IPS DF 19.7 (cell line): Measurements from ENCODE around the gene ASCC2.

ENCODE experiments used
- DNase-seq: peaks from one replicate; pipeline ENCODE4 v3.0.0-alpha.2; 2013; ENCODE audit warnings: low read depth, low spot score

The ASCC2 gene

DNA sequence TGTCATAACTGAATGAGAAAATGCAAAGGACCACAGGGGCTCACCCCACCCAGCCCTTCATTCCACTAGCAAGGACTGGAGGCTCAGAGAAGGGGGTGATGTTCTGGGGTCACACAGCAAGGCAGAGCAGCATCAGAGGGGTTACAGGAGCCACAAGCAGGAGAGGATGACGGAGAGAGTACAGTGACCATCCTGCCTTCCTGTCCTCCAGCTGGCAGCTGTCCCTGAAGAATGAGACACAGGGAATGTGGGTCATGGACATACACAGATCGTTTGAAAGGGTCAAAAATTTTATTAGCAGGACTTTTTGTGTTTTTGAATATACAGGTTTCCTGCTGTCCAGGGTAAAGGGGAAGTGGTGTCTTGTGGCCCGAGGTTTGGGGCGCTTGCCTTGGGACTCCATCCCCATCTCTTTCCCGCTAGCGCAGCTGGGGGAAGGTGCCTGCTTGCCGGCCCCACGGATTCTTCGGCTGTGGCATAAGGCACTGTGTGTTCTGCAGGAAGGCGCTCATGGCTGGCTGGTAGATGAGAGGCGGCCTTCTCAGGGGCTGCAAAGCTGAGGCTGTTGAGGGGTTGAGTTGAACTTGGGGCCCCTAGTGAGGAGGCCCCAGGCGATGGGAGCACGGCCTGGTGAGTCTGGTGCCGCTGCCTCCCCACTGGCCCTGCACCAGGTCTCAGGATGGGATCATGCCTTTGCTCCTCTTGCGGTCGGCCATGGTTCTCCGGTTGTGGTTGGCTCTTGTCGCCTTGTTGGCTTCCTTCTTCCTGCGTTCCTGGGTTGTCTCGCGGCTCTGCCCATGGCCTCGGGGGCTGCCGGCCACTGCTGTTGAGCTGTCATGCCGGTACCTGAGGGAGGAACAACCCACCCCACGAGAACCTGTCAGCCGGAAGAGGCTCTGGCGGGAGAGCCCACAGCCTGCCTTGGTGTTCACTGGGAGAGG lies 49.5 kb downstream of the ASCC2 start:
- no peak for DNase-seq

DNA sequence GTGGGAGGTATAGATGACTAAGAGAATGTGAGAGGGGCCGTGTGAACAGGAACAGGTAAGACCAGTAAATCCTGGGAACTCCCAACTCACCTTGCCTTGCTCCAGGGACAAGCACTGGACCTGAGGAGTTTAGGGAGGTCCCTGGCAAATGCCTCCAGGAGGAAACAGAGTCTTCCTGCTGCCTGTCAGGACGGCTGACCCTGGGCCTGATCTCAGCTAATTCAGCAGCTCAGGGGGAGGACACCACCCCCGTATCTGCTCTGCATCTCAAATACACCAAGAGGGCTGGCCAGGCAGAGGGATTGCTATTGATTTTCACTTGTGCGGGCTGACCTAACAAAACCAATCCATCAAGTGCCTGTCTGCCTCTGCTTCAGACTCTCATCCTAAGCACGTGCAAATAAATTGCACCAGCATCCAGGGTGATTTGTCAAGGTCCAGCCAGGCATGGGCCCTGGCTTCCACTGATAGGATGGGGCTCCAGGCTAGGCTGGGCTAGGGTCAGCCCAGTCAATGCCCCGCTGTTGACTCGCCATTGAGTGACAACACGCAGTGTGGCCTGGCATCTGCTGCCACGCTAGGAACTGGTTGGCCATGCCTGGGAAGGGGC lies 50.6 kb downstream of the ASCC2 start:
- no peak for DNase-seq

- DNase-seq = no peak
Measured at GRCh38 chr22:29786031-29786430, 52.0 kb downstream of the ASCC2 start.

DNA sequence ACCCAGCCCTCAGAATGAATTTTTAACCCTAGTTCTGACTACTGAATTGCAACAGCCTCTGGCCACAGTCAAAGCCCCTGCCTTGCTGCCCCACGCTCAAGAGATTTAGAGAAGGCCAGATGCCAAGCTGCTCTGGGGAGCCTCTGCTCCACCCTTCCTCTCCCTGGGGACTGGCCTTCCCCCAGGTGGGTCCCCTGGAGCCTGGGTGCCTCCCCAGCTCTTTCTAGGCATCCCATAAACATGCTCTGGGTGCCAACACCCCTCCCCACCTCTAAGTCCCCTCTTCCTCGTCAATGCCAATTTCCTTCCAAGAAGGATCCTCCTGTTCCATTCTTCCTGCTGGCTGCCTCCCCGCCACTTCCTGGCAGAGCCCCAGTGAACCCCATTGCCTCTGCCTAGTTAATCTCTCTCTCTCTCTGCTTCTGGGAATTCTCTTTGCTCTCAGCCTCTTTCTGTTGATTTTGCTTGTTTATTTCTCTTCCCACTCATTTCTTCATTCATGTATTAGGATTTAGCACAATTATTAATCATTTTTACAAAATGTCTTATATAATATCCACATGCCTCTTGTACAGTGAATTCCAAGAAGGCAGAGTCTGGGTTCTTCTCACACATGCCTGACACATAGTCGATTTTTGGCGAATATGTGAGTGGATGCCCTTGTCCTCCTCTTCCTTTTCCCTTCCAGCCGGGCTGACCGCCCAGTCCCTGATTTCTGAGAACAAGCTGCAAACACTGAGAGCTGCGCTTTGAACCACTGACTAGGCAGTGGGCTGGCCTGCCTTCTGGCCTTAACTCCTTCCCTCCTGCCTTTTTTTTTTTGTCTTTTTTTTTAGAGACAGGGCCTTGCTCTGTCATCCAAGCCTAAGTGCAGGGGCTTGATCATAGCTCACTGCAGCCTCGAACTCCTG lies 53.4 kb downstream of the ASCC2 start:
- no peak for DNase-seq

DNA sequence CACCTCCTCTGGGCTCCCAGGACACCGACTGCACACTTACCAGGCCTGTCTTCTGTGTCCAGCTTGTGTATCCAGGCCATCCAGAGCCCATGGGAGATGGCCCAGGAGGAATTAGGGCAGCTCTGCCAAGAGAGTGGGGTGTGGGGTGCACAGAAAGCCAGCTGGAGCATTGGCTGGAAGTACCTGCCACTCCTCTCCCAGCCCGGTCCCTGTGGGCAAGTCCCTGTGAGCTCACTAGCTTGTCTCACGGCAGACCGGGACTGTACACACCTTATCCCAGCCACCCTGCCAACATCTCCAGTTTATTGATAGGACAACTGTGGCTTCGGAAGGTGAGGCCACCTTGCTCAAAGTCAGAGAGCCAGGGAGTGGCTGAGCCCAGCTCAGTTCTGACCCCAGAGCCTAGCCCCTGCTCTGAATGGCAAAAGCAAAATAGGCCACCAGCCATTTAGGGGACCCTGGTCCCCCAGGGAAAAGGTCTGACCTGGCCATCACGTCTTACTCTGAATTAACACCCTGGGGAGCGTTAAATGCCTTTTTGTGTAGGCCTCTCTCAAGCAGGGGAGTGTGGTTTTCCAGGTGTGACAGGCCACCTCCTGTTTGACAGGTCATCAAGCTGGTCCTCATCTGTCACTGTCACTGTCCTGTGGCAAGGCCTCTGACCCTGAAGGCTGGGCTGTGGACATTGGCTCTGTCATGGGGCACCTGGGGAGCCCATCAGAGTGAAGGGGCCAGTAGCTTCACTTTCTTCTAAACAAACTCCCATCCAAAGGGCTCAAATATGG lies 55.8 kb downstream of the ASCC2 start:
- no peak for DNase-seq

DNA sequence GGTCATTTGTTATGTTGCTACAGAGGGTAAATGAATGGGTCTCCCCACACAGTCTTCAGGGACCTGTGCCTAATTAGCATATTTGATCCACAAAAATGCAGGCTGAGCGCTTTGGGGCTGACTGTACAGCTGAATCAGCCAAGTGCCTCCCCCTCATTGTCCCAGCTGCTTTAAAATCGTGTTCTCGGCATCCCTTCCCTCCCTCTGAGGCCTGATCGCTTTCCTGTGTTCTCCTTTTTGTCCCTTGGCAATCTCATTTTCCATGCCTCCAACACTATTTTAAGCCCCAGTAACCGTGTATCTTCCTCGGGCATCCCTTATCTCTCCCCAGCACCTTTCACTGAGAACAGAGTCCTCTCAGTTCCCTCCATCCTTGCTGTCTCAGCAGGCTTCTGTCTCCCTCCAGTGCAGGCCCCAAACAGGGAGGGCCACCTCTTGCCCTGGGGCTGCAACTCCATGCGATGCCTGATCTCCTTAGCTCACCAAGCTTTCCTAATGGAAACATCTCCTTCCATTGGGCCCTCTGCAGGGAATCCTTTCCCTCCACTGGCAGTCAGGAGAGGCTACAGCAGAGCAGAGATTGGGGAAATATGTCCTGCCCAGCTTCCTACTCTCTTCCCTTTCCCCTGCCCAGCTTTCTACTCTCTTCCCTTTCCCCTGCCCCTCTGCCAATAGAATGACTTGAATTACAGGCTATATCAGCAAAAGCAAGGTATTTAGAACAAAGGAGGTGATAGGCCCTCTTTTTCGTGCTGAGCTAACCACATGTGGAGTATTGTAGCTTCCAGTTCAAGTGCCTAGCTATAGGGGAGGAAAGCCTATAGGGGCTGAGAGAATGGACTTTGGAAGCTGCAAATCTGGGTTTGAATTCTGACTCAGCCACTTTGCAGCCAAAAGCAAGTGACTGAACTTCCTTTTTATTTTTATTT lies 57.1 kb downstream of the ASCC2 start:
- DNase-seq = no peak

GRCh38 chr22:29780220-29780619 lies 57.9 kb downstream of the ASCC2 start:
- DNase-seq = no peak

DNA sequence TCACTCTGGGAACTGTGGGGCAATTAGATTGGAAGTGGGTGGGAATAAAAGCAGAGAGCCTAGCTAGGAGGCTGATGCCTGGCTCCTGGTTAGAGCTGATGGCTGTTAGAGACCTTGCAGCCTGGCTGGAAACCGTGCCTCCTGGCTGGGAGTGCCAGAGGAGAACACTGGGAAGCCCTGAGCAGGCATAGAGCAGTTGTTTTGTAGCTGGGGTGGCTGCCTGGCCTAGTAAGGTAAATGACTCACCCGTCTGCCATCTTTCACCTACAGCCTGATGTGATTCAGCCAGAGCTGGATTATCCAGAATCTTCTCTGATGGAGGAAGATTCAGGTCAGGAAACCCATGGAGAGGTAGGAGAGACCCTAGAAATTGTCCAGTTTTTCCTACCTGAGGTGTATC lies 64.8 kb downstream of the ASCC2 start:
- no peak for DNase-seq

DNA sequence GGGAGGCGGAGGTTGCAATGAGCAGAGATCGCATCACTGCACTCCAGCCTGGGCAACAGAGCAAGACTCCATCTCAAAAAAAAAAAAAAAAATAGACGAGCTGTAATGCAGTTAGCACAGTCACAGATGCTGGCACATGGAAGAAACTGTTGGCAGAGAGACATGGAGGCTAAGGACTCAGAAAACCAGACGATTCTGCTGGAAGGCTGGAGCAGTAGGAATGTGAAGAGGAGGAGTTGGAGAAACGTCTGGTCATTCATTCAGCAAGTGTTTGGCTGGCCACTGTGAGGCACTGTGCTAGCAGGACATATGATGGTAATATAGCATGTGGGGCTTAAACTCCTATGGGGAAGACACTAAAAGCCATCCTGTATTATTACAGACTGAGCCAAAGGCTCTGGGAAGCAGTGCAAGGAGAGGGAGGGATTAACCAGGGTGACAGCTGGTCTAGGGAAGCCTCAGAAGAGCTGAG lies 65.9 kb downstream of the ASCC2 start:
- DNase-seq = no peak

DNA sequence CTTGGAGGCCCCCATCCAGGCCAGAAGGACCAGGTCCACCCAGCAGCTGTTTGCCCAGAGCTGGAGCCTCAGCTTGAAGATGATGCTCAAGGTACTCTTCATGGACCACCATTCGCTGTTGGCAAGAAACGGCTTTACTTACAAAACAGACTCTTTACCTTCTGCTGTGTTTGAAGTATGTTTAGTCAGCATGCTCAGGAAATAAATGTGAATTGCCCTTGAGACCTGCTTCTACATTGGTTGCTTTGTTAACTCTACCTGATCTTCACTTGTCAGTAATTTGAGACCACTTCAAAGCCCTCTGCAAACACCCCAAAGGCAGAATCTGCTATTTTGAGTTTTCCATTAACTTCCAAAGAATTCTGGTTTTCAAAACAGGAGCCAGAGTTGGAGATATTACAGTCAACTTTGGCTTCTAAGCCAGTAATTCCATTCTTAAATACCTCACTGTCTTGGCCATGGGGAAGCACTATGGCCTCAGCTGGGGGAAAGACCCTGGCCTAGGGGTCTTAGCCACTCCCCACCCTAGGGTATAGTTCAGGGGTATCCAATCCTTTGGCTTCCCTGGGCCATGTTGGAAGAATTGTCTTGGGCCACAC lies 68.3 kb downstream of the ASCC2 start:
- DNase-seq = no peak

DNA sequence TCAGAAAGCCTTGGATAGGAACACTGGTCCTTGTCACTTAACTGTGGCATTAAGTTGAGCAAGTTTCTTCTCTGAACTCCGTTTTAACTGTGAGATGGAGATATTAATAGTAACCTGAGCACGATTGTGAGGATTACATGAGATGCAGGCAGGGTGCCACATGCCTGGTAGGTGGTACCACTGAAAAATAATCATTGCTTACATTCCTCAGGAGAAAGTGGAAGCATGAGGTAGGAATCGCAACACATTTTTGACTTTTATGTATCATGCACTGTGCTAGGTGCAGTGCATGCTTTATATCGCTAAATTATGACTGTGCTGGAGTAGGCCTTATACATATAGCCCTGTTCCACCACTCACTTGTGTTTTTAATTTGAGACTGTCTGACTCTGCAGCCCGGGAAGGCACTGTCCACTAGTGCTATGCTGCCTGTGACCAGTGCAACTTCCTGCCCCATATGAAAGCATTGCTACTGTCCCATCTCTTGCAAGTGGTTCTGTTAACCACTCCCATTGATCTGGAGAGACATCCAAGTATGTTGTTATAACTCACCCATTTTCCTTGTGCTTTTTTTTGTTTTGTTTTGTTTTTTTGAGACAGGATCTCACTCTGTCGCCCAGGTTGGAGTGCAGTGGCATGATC lies 69.9 kb downstream of the ASCC2 start:
- no peak for DNase-seq

DNA sequence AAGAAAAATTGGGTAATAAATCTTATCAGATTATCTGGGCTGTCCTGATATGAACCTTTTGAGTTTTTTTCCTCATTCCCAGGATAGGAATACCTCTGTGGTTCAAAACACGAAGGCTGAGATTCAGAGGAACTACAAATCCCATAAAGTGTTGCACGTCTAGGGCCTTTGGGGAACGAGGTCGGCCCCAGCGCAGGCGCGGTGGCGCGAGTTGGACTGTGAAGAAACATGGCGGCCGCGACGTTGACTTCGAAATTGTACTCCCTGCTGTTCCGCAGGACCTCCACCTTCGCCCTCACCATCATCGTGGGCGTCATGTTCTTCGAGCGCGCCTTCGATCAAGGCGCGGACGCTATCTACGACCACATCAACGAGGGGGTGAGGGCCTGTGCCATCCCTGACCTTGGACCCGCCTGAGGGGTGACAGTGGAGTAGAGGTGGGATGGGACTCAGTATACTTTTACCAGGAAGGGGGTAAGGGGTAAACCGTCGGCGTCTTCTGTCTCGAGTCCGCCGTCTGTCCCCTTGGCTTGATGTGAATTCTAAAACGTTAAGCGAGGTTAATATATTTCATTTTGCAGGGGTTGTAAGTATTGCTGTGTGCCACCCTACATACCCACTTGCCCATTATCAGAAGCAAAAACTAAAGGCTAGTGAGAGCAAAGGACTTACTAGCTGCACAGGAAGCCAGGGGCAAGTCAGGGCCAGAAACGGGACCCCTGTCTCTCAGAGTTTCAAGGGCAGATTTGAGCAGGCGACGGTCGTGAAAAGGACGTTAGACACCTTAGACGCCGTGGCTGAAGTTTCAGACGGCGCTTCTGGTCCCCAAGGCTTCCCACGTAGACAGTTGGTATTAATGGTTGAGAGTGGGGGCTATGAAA lies 70.7 kb downstream of the ASCC2 start, which contains the start of gene UQCR10:
Gene UQCR10 (plus strand): TSS at position 199 of the 881 bp plus-strand sequence. CDS start 30 bp downstream, at position 229.
- peak; percentile 57 for DNase-seq

DNA sequence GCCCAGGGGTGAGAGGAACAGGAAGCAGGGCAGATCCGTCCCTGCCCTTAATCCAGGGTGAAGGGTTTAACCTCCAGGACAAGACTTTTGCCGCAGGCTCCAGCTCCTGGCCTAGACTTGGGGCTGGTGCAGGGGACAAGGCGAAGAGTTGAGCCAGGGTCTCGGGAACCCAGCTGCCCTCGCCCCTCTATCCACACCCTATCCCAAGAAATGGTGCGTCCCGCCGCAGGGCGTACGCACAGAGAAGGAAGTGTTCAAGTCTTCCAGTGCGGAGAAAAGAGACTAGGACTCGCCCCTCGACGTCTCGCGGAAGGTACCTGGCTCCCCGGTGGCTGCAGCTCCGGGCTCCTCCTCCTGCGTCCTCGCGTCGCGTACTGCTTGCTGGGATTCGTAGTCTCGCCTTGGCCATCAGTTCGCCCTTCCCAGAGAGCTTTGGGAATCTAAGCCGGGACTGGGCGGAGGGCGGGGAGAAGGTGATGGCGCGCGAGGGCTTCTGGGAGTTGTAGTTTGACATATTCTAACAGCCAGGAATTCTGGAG lies 71.4 kb downstream of the ASCC2 start, which contains the start of gene ZMAT5:
Gene ZMAT5 (minus strand): TSS at position 376 of the 539 bp plus-strand sequence. CDS start 18,463 bp downstream, outside the sequence.
- peak; percentile 97 for DNase-seq

DNA sequence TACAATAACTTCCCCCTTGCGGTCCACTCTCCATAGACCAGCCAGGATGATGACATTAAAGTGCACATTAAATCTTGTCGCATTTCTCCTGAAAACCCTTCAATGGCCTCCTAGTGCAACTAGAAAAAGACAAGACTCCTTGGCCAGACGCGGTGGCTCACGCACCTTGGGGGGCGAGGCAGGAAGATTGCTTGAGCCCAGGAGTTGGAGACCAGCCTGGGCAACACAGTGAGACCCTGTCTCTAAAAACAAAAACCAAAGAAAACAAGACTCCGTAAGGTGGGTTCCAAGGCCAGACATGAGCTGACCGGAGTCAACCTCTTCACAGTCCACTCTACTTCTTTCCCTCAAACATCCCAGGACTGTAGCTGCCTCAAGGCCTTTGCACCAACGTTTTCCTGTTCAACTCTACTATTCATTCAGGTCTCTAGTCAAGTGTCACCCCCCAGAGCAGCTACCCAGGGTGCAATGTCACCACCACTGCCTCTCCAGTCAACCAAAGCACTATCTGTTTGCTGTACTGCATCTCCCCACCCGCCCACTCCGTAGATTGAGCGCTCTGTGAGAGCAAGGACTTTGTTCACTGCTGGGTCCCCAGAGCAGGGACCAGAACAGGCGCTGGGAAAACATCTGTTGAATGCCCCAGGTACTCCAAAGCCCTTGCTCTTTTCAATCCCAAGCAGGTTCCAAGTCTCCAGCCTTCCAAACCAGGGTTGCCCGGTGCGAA lies 72.0 kb downstream of the ASCC2 start:
- no peak for DNase-seq

DNA sequence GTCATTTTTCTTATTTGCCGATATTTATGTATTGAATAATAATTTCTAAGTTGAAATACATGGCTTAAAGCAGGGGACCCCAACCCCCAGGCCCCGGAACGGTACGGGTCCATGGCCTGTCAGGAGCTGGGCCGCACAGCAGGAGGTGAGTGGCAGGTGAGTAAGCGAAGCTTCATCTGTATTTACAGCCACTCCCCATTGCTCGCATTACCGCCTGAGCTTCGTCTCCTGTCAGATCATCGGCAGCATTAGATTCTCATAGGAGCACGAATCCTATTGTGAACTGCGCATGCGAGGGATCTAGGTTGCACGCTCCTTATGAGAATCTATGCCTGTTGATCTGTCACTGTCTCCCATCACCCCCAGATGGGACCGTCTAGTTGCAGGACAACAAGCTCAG lies 75.8 kb downstream of the ASCC2 start:
- DNase-seq = no peak

DNA sequence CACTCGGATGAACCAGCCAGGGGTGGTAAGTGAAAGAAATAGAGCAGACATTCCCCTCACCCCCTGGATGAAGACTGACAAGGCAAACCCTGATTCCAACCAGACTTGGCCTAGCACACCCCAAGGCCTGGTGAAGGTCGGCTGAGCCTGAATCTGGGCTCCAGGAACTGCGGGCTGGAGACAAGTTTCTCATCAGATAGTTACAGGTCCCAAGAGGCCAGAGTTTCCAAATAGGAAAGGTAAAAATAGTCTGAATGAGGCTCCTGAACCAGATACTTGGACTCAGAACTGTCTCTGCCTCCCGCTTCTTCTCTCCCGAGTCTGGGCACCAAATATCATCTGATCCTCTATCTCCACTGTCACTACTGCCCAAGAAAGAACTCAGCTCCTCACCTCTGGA lies 79.1 kb downstream of the ASCC2 start:
- DNase-seq = no peak
